Endothelial cell (in vitro differentiated cells): ENCODE results near the gene FCHSD2. TPM values are rescaled to one million over a fixed set of nuclear protein-coding genes. Genes with fewer than 3 reads are reported as not detected.
A peak's percentile ranks its signal among the peaks of the same experiment; 100 is the strongest.
"Not testable (repeated sequence)": the region's sequence is repeated elsewhere in the genome, so short reads cannot be mapped to it uniquely, and the experiment has no call there.

ENCODE experiments used
- DNase-seq: peaks from one replicate; pipeline ENCODE4 v3.0.0; 2021; ENCODE audit warnings: low spot score
- H3K27ac Mint-ChIP-seq: one replicate; pipeline ENCODE4 v1.8.0; 2021; ENCODE audit warnings: mixed read lengths, inconsistent platforms; ENCODE audit not compliant: unreplicated experiment
- H3K27me3 Mint-ChIP-seq: one replicate; pipeline ENCODE4 v1.8.0; 2021; ENCODE audit warnings: mild to moderate bottlenecking, moderate library complexity, mixed read lengths, inconsistent platforms; ENCODE audit not compliant: unreplicated experiment
- H3K36me3 Mint-ChIP-seq: one replicate; pipeline ENCODE4 v1.8.0; 2021; ENCODE audit warnings: mild to moderate bottlenecking, low read depth, mixed read lengths, inconsistent platforms; ENCODE audit not compliant: unreplicated experiment
- H3K4me1 Mint-ChIP-seq: one replicate; pipeline ENCODE4 v1.8.0; 2021; ENCODE audit warnings: mild to moderate bottlenecking, mixed read lengths, inconsistent platforms; ENCODE audit not compliant: unreplicated experiment
- H3K4me3 Mint-ChIP-seq: one replicate; pipeline ENCODE4 v1.8.0; 2021; ENCODE audit warnings: mild to moderate bottlenecking, mixed read lengths, inconsistent platforms; ENCODE audit not compliant: unreplicated experiment
- H3K9me3 Mint-ChIP-seq: one replicate; pipeline ENCODE4 v1.8.0; 2021; ENCODE audit warnings: mixed read lengths, inconsistent platforms; ENCODE audit not compliant: unreplicated experiment
- total RNA-seq: library from RNA; stranded (reverse); fragmentation: NEBNext Ultra II Directional; extraction: Animal tissue kit (Norgen Biotek cat#: 25700); gene quantifications from one replicate; pipeline ENCODE4 v1.2.1, GENCODE V29; 2021; ENCODE audit not compliant: unreplicated experiment
- TF ChIP-seq, protein P1 (sequence below): fragments of 200-600 bp; sonication (generic); IDR thresholded peaks from one replicate; pipeline ENCODE4 v1.5.0; 2021; ENCODE audit warnings: antibody characterized with exemption; ENCODE audit not compliant: unreplicated experiment

The FCHSD2 gene
- total RNA-seq, 1 donor from 2014 or later, result 45.3 TPM

DNA sequence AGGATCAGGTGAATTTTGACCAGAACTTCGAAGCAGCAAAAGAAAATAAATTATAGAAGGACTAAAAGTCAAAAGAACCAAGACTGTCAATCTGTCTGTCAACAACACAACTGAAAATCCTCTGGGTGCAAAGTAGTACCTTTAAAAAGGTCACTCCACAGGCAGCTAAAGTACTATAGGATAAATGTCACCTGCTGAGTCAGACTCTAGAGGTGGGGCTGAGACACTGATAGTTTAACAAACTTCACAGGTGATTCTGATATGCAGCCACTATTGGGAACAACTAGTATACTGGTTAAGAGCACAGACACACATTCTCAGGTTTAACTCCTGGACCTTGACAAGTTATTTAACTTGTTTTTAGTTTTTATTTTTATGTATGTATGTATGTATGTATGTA, 107.3 kb downstream of the FCHSD2 start:
- Mint-ChIP-seq H3K4me3 (no peak overlapping the region), H3K36me3 (no peaks in the 10 kb centered on the region), H3K27ac (no peak overlapping the region), H3K27me3 (no peaks in the 10 kb centered on the region), H3K4me1 (no peaks in the 10 kb centered on the region), H3K9me3 (no peaks in the 10 kb centered on the region)
- TF ChIP-seq, protein P1, sequence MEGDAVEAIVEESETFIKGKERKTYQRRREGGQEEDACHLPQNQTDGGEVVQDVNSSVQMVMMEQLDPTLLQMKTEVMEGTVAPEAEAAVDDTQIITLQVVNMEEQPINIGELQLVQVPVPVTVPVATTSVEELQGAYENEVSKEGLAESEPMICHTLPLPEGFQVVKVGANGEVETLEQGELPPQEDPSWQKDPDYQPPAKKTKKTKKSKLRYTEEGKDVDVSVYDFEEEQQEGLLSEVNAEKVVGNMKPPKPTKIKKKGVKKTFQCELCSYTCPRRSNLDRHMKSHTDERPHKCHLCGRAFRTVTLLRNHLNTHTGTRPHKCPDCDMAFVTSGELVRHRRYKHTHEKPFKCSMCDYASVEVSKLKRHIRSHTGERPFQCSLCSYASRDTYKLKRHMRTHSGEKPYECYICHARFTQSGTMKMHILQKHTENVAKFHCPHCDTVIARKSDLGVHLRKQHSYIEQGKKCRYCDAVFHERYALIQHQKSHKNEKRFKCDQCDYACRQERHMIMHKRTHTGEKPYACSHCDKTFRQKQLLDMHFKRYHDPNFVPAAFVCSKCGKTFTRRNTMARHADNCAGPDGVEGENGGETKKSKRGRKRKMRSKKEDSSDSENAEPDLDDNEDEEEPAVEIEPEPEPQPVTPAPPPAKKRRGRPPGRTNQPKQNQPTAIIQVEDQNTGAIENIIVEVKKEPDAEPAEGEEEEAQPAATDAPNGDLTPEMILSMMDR, result no peak
- DNase-seq, result no peak

DNA sequence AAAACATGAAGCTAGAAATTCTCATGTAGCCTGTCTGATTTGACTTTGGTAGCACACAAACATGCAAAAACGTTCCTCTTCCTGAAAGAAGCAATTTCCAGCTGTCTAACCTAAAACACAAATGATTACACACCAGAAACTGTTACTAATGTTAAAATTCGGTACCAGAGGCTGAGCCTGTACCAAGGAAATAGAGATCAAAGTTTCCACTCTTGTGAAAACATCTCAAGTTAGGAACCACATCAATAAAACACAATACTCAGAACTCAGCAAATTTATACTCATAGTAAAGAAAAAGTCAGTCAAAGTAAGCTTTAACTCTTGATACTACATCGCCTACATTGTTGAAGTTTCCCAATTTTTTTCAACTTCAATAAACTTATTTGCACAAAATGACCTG, 107.8 kb downstream of the FCHSD2 start:
- TF ChIP-seq, protein P1, result no peak
- Mint-ChIP-seq H3K4me1 (no peaks in the 10 kb centered on the region), H3K27me3 (no peaks in the 10 kb centered on the region), H3K4me3 (no peak overlapping the region), H3K27ac (no peak overlapping the region), H3K36me3 (peaks cover 2% of the 10 kb centered on the region), H3K9me3 (no peaks in the 10 kb centered on the region)
- no peak for DNase-seq

DNA sequence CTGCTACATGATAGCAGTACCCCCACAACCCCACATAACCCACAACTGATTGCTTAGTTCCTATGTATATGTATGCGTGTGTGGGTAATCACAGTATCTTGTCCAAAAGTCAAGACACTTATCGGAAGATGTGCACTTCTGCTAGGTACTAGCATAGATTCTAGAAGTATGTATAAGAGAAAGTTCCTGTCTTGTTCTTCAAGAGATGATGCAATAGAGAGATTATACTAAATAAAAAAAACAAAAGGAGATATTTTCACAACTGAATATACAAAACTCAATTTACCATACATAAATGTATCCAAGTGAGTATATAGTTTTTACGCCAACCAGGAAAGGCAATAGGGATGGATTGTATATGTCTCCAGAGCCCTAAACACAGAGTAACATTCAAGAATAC, 112.0 kb downstream of the FCHSD2 start:
- Mint-ChIP-seq H3K27ac (no peak overlapping the region), H3K4me1 (no peaks in the 10 kb centered on the region), H3K4me3 (no peak overlapping the region), H3K9me3 (peaks cover 8% of the 10 kb centered on the region), H3K36me3 (peaks cover 33% of the 10 kb centered on the region), H3K27me3 (peaks cover 6% of the 10 kb centered on the region)
- no peak for DNase-seq
- TF ChIP-seq, protein P1, result no peak

DNA sequence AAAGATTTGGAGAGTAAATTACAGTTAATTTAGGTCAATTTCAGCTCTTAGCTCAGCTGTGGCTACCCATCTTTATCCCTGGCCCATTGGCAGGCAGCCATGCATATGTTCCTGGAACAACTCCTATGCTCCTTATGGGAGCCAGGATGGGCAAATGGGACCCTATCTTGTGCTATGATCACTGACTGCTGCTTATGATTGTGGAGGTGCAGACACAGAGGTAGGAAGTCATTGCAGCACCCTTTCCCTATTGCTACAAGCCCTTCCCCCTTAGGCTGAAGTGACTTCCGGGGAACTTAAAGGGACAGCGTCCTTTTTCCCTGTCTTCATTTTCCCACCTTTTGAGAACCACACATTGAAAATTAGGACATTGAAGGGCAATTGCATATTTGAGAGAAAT, 112.7 kb downstream of the FCHSD2 start:
- Mint-ChIP-seq H3K36me3 (peaks cover 38% of the 10 kb centered on the region), H3K9me3 (peaks cover 8% of the 10 kb centered on the region), H3K27me3 (peaks cover 6% of the 10 kb centered on the region), H3K27ac (no peak overlapping the region), H3K4me3 (no peak overlapping the region), H3K4me1 (no peaks in the 10 kb centered on the region)
- TF ChIP-seq, protein P1, result no peak
- no peak for DNase-seq

DNA sequence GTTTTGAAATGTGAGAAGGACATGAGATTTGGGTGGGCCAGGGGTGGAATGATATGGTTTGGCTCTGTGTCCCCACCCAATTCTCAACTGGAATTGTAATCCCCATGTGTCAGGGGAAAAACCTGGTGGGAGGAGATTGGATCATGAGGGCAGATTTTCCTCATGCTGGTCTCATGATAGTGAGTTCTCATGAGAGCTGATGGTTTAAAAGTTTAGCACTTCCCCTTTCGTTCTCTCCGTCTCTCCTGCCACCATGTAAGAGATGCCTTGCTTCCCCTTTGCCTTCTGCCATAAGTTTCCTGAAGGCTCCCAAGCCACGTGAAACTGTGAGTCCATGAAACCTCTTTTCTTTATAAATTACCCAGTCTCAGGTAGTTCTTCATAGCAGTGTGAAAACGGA, 113.5 kb downstream of the FCHSD2 start:
- H3K27me3 Mint-ChIP-seq, result peaks cover 6% of the 10 kb centered on the region
- H3K36me3 Mint-ChIP-seq, result peaks cover 45% of the 10 kb centered on the region
- DNase-seq, result no peak
- TF ChIP-seq, protein P1, result no peak
- H3K4me1 Mint-ChIP-seq, result no peaks in the 10 kb centered on the region
- H3K9me3 Mint-ChIP-seq, result peaks cover 8% of the 10 kb centered on the region
- H3K4me3 Mint-ChIP-seq, result peak overlapping the region; percentile 31
- H3K27ac Mint-ChIP-seq, result peak overlapping the region; percentile 54

DNA sequence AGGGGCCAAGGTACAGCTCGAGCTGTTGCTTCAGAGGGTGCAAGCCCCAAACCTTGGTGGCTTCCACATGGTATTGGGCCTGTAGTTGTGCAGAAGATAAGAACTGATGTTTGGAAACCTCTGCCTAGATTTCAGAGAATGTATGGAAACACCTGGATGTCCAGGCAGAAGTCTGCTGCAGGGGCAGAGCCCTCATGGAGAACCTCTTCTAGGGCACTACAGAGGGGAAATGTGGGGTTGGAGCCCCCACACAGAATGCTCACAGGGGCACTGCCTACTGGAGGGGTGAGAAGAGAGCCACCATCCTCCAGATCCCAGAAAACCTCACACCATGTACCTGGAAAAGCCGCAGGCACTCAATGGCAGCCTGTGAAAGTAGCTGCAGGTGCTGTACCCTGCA, 114.3 kb downstream of the FCHSD2 start:
- DNase-seq, H3K4me1 Mint-ChIP-seq, H3K27ac Mint-ChIP-seq, H3K9me3 Mint-ChIP-seq, H3K27me3 Mint-ChIP-seq: not testable (repeated sequence)
- H3K36me3 Mint-ChIP-seq, result peaks cover 45% of the 10 kb centered on the region
- H3K4me3 Mint-ChIP-seq, result peak overlapping the region; percentile 31
